ENCODE results near the gene EPS8L2. TPM values are rescaled to one million over a fixed set of nuclear protein-coding genes. Genes with fewer than 3 reads are reported as not detected.

EPS8L2 gene
- total RNA-seq, 4 donors from 2014 or later: 257 to 1,130 (median 322) TPM

GRCh38 chr11:699116-699508 is 6.9 kb upstream of the EPS8L2 start:
- Histone ChIP-seq H3K27ac (peak overlapping the region in 2 of 4 donors; percentile 97 to 99), H3K4me1 (peaks cover 20 to 51% (median 38%) of the 10 kb centered on the region in 4 donors)

GRCh38 chr11:699753-700152 is 6.3 kb upstream of the EPS8L2 start:
- H3K27ac ChIP-seq: no peak overlapping the region
- peaks cover 20 to 51% (median 38%) of the 10 kb centered on the region in 4 donors for H3K4me1 ChIP-seq
- no peak overlapping the region for H3K4me3 ChIP-seq
- intact Hi-C loops (cut with DNase I; ENCODE audit: low total_unique reads) (no loop called here), in situ Hi-C loops (cut with MboI; ENCODE audit: low pct_ligation_motif_present in 1 of 4, low pct_unique_long_range_greater_than_20kb in 1 of 4, low sequenced_read_pairs in 3 of 4) (no loop called here)
- 92% methylated on average over 1 of the region's 1 CpG; no CpG with 5 or more reads in 1 of the 2 donors for WGBS, 2 donors (ENCODE audit: low coverage in 1 of 2)
- H3K36me3 ChIP-seq: peaks cover 0 to 8% (median 0%) of the 10 kb centered on the region in 4 donors
- no peaks in the 10 kb centered on the region for H3K27me3 ChIP-seq
- H3K9me3 ChIP-seq: no peaks in the 10 kb centered on the region
- no peak for DNase-seq
- TF ChIP-seq POLR2A (IDR thresholded peaks at IDR 0.05) (no peak), EP300 (IDR thresholded peaks at IDR 0.05; ENCODE audit: low read depth) (no peak), POLR2AphosphoS5 (IDR thresholded peaks at IDR 0.05) (no peak)
- TF ChIP-seq, protein P1, sequence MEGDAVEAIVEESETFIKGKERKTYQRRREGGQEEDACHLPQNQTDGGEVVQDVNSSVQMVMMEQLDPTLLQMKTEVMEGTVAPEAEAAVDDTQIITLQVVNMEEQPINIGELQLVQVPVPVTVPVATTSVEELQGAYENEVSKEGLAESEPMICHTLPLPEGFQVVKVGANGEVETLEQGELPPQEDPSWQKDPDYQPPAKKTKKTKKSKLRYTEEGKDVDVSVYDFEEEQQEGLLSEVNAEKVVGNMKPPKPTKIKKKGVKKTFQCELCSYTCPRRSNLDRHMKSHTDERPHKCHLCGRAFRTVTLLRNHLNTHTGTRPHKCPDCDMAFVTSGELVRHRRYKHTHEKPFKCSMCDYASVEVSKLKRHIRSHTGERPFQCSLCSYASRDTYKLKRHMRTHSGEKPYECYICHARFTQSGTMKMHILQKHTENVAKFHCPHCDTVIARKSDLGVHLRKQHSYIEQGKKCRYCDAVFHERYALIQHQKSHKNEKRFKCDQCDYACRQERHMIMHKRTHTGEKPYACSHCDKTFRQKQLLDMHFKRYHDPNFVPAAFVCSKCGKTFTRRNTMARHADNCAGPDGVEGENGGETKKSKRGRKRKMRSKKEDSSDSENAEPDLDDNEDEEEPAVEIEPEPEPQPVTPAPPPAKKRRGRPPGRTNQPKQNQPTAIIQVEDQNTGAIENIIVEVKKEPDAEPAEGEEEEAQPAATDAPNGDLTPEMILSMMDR (IDR thresholded peaks at IDR 0.05): no peak

More at GRCh38 chr11:699116-699508, 6.9 kb upstream of the EPS8L2 start:
- Histone ChIP-seq H3K4me3 (no peak overlapping the region), H3K27me3 (no peaks in the 10 kb centered on the region), H3K36me3 (peaks cover 0 to 8% (median 0%) of the 10 kb centered on the region in 4 donors), H3K9me3 (no peaks in the 10 kb centered on the region)
- in situ Hi-C loops (cut with MboI; ENCODE audit: low pct_ligation_motif_present in 1 of 4, low pct_unique_long_range_greater_than_20kb in 1 of 4, low sequenced_read_pairs in 3 of 4) (no loop called here), intact Hi-C loops (cut with DNase I; ENCODE audit: low total_unique reads) (no loop called here)
- TF ChIP-seq, protein P1 (IDR thresholded peaks at IDR 0.05): no peak
- TF ChIP-seq POLR2A (IDR thresholded peaks at IDR 0.05): no peak
- no peak for DNase-seq
- WGBS, 2 donors (ENCODE audit: low coverage in 1 of 2): 92% methylated on average over 7 of the region's 7 CpGs; no CpG with 5 or more reads in 1 of the 2 donors

- 98% methylated on average over 12 of the region's 22 CpGs; no CpG with 5 or more reads in 1 of the 2 donors for WGBS, 2 donors (ENCODE audit: low coverage in 1 of 2)
- Histone ChIP-seq H3K27me3 (peaks cover 10% of the 10 kb centered on the region), H3K4me1 (peaks cover 22 to 59% (median 48%) of the 10 kb centered on the region in 4 donors), H3K9me3 (no peaks in the 10 kb centered on the region), H3K27ac (peak overlapping the region in 3 of 4 donors; percentile 92 to 94 (median 93)), H3K36me3 (peaks cover 0 to 8% (median 0%) of the 10 kb centered on the region in 4 donors), H3K4me3 (no peak overlapping the region)
- no peak for TF ChIP-seq POLR2A (IDR thresholded peaks at IDR 0.05)
- no peak for TF ChIP-seq POLR2AphosphoS5 (IDR thresholded peaks at IDR 0.05)
- no peak for TF ChIP-seq EP300 (IDR thresholded peaks at IDR 0.05; ENCODE audit: low read depth)
- TF ChIP-seq, protein P1 (IDR thresholded peaks at IDR 0.05): no peak
- intact Hi-C loops (cut with DNase I; ENCODE audit: low total_unique reads) (no loop called here), in situ Hi-C loops (cut with MboI; ENCODE audit: low pct_ligation_motif_present in 1 of 4, low pct_unique_long_range_greater_than_20kb in 1 of 4, low sequenced_read_pairs in 3 of 4) (no loop called here)
- DNase-seq: no peak
These were observed 4.1 kb upstream of the EPS8L2 start for GRCh38 chr11:701741-702461.

GRCh38 chr11:702462-703461 is 3.3 kb upstream of the EPS8L2 start:
- Histone ChIP-seq H3K36me3 (peaks cover 0 to 8% (median 0%) of the 10 kb centered on the region in 4 donors), H3K4me3 (no peak overlapping the region), H3K4me1 (peaks cover 25 to 59% (median 51%) of the 10 kb centered on the region in 4 donors), H3K27me3 (peaks cover 10% of the 10 kb centered on the region), H3K27ac (peak overlapping the region; percentile 92 to 94 (median 94)), H3K9me3 (no peaks in the 10 kb centered on the region)
- intact Hi-C loops (cut with DNase I; ENCODE audit: low total_unique reads): no loop called here
- no peak for TF ChIP-seq EP300 (IDR thresholded peaks at IDR 0.05; ENCODE audit: low read depth)
- peak; percentile 37 for TF ChIP-seq POLR2A (IDR thresholded peaks at IDR 0.05)
- TF ChIP-seq POLR2AphosphoS5 (IDR thresholded peaks at IDR 0.05): peak in 2 of 3 donors; percentile 33 to 43
- TF ChIP-seq, protein P1 (IDR thresholded peaks at IDR 0.05): no peak
- 70 to 73% methylated on average over 5 to 25 of the region's 26 CpGs for WGBS, 2 donors (ENCODE audit: low coverage in 1 of 2)
- in situ Hi-C loops (cut with MboI; ENCODE audit: low pct_ligation_motif_present in 1 of 4, low pct_unique_long_range_greater_than_20kb in 1 of 4, low sequenced_read_pairs in 3 of 4): no loop called here
- peak; percentile 77 for DNase-seq
